ENCODE data around the gene RSL24D1.
"Not testable (repeated sequence)": the region's sequence is repeated elsewhere in the genome, so short reads cannot be mapped to it uniquely, and the experiment has no call there.

Gene RSL24D1

GRCh38 chr15:55204464-55204863 is 7.7 kb upstream of the RSL24D1 start:
- DNase-seq = no peak

- no peak for DNase-seq
These were observed 5.5 kb upstream of the RSL24D1 start for GRCh38 chr15:55202206-55202605.

GRCh38 chr15:55198706-55199105 is 2.0 kb upstream of the RSL24D1 start:
- DNase-seq = no peak

- DNase-seq = no peak
These were observed 978 bp upstream of the RSL24D1 start for GRCh38 chr15:55197719-55198118.

- DNase-seq = no peak
These were observed 593 bp upstream of the RSL24D1 start for GRCh38 chr15:55197362-55197705.

- no peak for DNase-seq
These were observed 745 bp downstream of the RSL24D1 start for GRCh38 chr15:55195996-55196395.

- DNase-seq = no peak
These were observed 2.5 kb downstream of the RSL24D1 start for GRCh38 chr15:55194256-55194655.

- no peak for DNase-seq
These were observed 10.4 kb downstream of the RSL24D1 start for GRCh38 chr15:55186331-55186730.

GRCh38 chr15:55183679-55184078 is 13.1 kb downstream of the RSL24D1 start:
- DNase-seq = no peak

- DNase-seq = no peak
These were observed 17.6 kb downstream of the RSL24D1 start for GRCh38 chr15:55179141-55179540.

- DNase-seq = no peak
These were observed 26.4 kb downstream of the RSL24D1 start for GRCh38 chr15:55170361-55170760.

GRCh38 chr15:55168350-55168974 is 28.3 kb downstream of the RSL24D1 start:
- DNase-seq = peak in 1 of 2 experiments; percentile 31

GRCh38 chr15:55164284-55164683 is 32.5 kb downstream of the RSL24D1 start:
- DNase-seq = no peak

- no peak for DNase-seq
These were observed 45.1 kb downstream of the RSL24D1 start for GRCh38 chr15:55151631-55152030.

GRCh38 chr15:55143132-55143531 is 53.6 kb downstream of the RSL24D1 start:
- DNase-seq = not testable (repeated sequence)

GRCh38 chr15:55133972-55134371 is 62.8 kb downstream of the RSL24D1 start:
- no peak for DNase-seq

- no peak for DNase-seq
These were observed 64.1 kb downstream of the RSL24D1 start for GRCh38 chr15:55132672-55133071.
